SK-N-MC (cell line): Measurements from ENCODE around the gene EIF5A.

Source experiments
- EZH2 ChIP-seq: fragments of 200-600 bp; sonication (generic); IDR thresholded peaks from one replicate; pipeline ENCODE4 v1.6.1; 2017; ENCODE audit warnings: antibody characterized with exemption
- POLR2AphosphoS5 ChIP-seq: IDR thresholded peaks from 2 replicates; pipeline ENCODE4 v1.6.1; 2012; ENCODE audit warnings: mild to moderate bottlenecking, low read depth, low read length, borderline replicate concordance

- no peak for TF ChIP-seq POLR2AphosphoS5
- no peak for TF ChIP-seq EZH2
These were observed 527 bp downstream of the EIF5A start for GRCh38 chr17:7307686-7308624.
